Measurements from ENCODE around the gene UHMK1.

- TF ChIP-seq POLR2A (IDR thresholded peaks at IDR 0.05) = no peak
- TF ChIP-seq CTCF (IDR thresholded peaks at IDR 0.05) = no peak
- TF ChIP-seq POLR2AphosphoS5 (IDR thresholded peaks at IDR 0.05) = no peak
These were observed 22.0 kb upstream of the UHMK1 start for GRCh38 chr1:162475539-162476185.

All from upper lobe of left lung (tissue), 4 donors.